ENCODE results near the gene THPO.

Gene THPO

DNA sequence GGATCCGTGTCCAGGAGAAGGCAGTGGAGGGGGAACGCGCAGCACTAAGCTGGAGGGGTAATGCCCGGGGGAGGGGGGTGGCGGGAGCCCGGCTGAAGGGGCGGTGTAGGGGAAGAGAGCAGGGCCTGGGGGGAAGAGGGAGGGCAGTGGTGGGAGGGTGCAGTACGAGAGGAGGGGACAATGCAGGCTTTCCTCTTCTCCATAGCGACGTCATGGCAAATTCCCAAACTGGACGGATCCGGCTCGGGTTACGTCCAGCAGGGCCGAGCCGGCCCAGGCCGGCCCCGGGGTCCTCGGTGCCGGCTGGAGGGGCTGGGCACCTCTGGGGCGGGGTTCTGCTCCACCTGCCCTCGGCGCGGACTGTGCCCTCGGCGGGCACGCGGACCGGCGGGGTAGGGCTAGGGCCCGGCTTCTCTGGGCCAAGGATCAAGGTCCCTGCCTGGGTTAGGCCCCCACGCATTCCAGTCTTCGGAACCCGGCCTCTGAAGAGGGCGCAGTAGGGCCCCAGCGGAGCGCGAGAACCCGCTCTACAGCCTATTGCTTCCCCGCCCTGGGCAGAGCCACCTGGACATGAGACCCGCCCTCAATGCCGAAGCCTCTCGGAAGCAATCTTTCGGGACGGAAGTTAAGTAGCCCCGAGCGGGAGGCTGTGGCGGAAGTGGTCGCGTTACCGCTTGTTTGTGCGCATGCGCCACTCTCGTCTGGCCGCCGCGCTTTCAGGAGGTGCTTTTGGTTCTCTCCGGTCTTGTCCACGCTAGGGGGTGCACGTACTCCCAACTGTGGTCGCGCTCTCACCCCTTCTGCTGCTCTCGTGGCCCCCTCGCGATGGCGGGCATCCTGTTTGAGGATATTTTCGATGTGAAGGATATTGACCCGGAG, 15.1 kb downstream of the THPO start:
- DNase-seq (ENCODE audit: low spot score): peak; percentile 94

DNA sequence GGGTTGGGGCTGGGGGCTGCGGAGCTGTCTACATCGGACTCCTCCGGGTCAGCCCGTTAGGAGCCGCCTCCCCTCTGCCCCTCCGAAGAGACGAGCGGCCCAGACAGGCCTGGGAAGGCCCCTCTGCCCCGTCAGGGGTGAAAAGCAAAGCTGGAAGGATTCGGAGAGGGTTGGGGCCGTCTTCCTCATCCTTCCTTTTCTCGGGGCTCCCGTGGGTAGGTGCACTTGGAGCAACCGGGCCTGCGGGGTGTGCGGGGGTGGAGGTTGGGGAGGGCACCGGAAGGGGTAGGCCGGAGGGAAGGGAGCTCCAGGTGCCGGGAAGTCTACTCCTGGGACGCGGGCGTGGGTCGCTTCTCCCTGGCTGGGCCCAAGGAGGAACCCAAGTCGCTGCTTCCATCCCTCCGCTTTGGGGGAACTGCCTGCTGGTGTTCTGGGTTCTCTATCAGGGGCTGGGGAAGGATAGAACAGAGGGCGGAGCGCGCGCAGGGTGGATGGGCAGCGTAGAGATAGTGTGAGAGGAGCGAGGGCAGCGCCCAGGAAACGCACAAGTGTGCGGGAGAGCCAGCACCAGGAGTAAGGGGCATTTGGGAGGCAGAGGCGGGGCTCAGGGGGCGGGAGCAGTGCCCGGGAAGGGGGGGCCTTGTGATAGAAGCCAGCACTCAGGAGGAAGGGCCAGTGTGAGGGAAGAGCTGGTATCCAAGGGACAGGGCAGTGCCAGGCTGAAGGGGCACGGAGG, 15.9 kb downstream of the THPO start:
- DNase-seq (ENCODE audit: low spot score): peak; percentile 76

GRCh38 chr3:184361532-184361931, 16.5 kb downstream of the THPO start, which contains the start of the genes CLCN2 and POLR2H:
CLCN2 (minus strand) TSS chr3:184361605; CDS start chr3:184361479, 126 bp downstream.
POLR2H (plus strand) TSS chr3:184361710; CDS start chr3:184363493, 1,783 bp downstream.
- DNase-seq (ENCODE audit: low spot score): peak; percentile 70

DNA sequence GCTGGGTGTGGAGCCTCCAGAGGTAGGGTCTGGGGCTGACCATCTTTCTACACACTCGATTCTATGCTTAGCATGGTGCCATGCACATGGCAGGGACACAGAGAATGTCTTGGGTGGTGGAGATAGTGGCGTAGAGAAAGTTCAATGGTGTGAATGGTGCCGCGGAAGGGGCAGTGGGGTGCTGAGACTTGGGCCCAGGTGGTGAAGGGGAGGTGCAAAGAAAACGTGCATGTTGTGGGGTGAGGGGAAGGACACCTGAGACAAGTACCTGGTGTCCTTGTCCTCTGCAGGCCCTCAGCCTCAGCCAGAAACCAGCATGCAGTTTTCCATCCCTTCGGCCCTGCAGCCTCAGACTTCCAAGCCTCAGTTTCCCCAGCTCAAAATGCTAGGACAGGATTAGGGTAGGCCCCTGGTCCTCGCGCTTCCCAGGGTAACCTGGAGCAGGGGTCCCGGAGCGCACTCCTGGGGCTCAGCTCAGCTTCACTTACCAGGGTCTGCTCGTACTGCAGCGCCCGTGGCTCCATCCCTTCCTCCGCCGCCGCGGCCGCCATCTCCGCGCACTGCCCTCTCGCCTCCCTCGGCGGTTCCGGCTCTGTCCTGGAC, 17.0 kb downstream of the THPO start:
- DNase-seq (ENCODE audit: low spot score): no peak

DNA sequence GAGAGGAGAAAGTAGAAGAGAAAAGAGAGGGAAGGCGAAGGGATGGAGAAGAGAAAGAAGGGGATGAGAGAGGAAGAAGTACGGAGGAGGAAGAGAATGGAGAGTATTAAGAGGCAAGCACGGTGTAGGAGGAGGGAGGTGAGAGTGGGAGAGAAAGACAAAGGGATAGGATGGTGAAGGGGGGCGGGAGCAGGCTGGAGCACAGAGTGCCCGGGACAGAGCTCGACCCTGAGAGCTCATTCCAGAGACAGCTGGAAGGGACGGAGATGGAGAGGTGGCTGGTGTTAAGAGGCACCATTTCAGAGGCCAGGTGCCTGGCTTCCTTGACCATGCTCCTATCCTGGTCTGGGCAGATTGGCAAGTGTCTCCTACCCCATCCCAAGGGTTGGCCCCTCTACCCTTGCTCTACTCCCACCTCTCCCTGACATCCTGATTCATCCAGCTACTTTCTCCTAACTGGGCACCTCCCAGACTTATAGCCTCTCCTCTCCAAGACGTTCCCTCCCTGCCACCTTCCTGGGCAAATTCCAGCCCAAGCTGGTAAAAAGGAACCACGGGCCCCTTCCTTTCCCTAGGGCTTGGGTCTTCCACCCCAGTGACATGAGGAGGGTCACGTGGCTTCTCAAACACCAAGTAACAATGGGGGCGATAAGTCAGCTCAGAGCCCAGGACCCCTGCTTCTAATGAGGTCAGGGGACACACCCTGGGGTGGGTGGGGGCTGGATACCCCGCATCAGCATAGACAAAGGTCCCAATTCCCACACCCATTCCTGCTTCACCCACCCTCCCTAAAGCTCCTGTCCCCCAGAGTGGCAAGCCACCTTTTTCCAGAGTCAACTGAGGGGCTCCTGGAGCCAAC, 17.7 kb downstream of the THPO start:
- DNase-seq (ENCODE audit: low spot score): no peak

GRCh38 chr3:184359610-184360009, 18.4 kb downstream of the THPO start:
- DNase-seq (ENCODE audit: low spot score): peak; percentile 81

DNA sequence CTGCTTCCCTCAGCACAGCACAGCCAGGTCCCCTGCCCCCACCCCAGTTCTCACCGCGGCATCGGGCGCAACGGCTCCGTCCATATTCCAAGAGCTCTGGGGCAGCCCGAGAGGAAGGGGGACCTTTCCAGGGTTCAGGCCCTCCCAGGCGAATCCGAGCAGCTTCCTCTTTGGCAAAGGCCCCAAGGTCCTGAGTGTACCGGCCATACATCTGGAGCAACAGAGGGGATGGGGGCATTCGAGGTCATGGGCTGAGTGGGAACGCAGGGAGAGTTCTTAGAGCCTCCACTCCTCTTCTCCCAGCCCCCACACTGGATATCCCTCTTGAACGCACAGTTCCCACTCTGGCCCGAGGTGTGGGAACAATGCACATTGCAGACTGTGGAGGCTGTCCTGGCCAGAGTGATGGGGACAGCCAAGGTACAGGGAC, 19.1 kb downstream of the THPO start:
- no peak for DNase-seq (ENCODE audit: low spot score)

- no peak for DNase-seq (ENCODE audit: low spot score)
Measured at GRCh38 chr3:184358124-184358767, 19.8 kb downstream of the THPO start.

DNA sequence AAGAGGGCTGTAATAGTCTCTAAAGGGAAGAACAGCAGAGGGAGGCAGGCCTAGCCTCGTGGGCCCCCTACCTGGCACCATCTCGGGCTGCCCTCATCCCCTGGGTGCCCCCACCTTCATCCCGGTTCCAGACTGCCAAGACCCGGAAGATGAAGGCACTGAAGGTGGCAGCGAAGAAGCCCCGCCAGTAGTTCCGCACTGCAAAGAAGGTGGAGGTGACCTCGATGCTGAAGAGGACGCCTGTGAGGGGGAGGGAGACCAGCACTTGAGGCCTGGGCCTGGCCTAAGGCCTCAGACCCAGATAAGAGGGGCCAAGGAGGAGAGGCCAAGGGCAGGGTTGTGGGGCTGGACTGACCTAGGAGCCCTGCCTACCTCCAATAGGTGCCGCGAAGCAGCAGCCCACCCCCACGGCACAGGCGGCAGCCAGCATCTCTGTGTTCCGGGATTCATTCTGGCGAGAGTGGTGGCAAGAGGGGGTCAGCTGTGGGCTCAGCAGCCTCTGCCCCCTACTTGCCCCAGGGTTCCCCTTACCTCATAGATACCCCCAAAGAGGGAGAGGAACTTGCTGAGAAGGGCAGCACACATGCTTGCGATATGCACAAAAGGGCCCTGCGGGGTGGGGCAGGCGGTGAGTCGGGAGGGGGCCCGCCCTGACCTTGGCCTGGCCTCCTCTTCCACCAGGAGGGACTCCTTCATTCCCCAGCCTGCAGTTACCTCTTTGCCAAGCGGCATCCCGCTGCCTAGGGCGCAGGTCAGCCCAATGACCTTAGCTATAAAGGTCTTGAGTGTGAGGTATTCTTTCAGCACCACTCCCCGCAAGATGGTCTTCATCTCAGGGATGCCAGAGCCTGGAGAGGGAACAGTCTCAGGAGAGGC, 20.5 kb downstream of the THPO start:
- no peak for DNase-seq (ENCODE audit: low spot score)

- DNase-seq (ENCODE audit: low spot score): no peak
Measured at GRCh38 chr3:184355261-184356040, 22.6 kb downstream of the THPO start.

GRCh38 chr3:184354754-184355153, 23.3 kb downstream of the THPO start:
- DNase-seq (ENCODE audit: low spot score): no peak

- DNase-seq (ENCODE audit: low spot score): no peak
Measured at GRCh38 chr3:184354121-184354728, 23.8 kb downstream of the THPO start.

GRCh38 chr3:184353546-184353941, 24.5 kb downstream of the THPO start:
- DNase-seq (ENCODE audit: low spot score): no peak

GRCh38 chr3:184352897-184353545, 25.0 kb downstream of the THPO start:
- DNase-seq (ENCODE audit: low spot score): no peak

DNA sequence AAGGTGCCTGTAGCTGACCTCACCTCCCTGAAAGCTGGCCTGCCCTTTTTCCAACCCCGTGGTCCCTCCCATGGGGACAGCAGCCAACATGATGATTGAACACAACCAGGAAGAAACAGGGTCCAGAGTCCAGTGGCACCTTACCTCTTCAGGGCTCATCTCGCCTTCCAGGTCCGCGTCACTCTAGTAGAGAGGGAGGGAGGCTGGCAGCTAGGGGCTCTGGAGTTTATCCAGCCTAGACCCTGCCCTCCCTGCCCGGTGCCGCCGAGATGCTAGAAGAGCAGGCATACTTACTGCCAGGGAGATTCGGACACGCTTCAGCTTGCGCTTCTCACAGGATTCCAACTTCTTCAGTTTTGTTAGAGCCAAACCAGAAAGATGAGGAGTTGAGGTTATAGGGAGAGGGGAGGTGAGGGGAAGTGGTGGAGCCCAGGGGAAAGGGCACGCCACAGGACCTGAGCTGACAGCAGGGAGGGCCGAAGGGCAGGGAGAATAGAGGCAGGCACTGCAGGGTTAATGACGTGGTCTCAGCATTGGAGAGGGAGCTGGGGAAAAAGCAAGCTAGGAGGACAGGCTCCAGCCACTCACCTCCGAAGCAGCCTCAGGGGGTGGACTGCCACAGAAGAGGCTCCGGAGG, 25.7 kb downstream of the THPO start:
- no peak for DNase-seq (ENCODE audit: low spot score)

DNA sequence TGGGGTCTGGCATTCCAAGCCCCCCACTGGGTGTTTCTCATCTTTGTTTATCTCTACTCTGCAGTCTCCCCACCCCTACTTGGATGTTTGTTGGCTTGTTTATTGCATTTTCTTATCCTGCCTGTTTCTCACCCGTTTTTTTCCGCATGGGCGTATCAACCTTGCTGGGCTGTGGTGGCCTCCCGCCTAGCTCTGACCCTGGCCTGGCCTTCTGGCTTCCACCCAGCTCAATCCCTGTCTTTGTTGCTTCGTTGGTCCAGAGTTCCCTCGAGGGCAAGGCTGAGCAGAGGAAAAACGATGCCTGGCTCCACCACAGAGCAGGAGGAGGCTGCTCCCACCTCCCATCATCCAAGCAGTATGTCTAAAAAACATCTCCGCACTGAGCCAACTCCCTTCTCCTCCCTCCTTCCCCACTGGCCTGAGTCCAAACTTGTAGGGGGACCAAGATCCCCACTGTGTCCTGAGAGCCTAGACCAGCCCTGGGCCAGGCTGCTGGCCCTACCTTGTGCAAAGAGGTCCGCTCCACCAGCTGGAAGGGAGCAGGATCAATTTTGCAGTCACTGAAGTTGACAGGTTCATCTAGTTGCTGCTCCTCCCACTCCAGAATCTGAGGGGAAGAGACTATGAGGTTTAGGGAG, 26.4 kb downstream of the THPO start:
- DNase-seq (ENCODE audit: low spot score): no peak

DNA sequence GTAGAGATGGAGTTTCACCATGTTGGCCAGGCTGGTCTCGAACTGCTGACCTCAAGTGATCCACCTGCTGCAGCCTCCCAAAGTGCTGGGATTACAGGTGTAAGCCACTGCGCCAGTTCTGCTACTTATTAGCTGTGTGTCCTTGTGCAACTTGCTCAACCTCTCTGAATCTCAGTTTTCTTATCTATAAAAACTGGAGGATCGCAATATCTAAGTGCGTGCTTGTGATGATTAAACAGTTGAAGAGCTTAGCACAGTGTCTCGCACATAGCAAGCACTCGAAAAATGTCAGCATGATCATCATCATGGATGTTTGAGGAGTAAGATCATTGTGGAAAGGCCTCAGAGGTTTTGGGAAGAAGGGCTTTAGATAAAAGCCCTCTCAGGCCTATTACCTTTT, 27.4 kb downstream of the THPO start:
- no peak for DNase-seq (ENCODE audit: low spot score)

Data from pons (tissue), 1 donor.